Endometrium (tissue), 2 donors: ENCODE results near the gene NEAT1.

Experiments used
- FAIRE-seq: peaks from 2 replicates; lab custom pipeline; 2012; peaks lifted over from hg19 to GRCh38; lab: Jason Lieb, UNC
- donor health status: control.
- donor health status: control.

NEAT1 gene

GRCh38 chr11:65421794-65422632 lies 585 bp upstream of the NEAT1 start:
- no peak for FAIRE-seq

GRCh38 chr11:65423516-65424204 lies 1.1 kb downstream of the NEAT1 start:
- FAIRE-seq = no peak

- FAIRE-seq = no peak
Measured at GRCh38 chr11:65424205-65425104, 1.9 kb downstream of the NEAT1 start.

GRCh38 chr11:65425105-65425970 lies 2.7 kb downstream of the NEAT1 start:
- FAIRE-seq = no peak

- no peak for FAIRE-seq
Measured at GRCh38 chr11:65425971-65426838, 3.6 kb downstream of the NEAT1 start.

GRCh38 chr11:65426839-65427690 lies 4.5 kb downstream of the NEAT1 start:
- no peak for FAIRE-seq

GRCh38 chr11:65427691-65428577 lies 5.3 kb downstream of the NEAT1 start:
- FAIRE-seq = no peak

GRCh38 chr11:65428578-65429067 lies 6.0 kb downstream of the NEAT1 start:
- no peak for FAIRE-seq

- no peak for FAIRE-seq
Measured at GRCh38 chr11:65429068-65429681, 6.6 kb downstream of the NEAT1 start.

GRCh38 chr11:65429724-65430405 lies 7.3 kb downstream of the NEAT1 start:
- no peak for FAIRE-seq

GRCh38 chr11:65430406-65431217 lies 8.0 kb downstream of the NEAT1 start:
- no peak for FAIRE-seq

- no peak for FAIRE-seq
Measured at GRCh38 chr11:65431451-65432099, 9.0 kb downstream of the NEAT1 start.

GRCh38 chr11:65432100-65432650 lies 9.6 kb downstream of the NEAT1 start:
- no peak for FAIRE-seq

GRCh38 chr11:65432686-65433582 lies 10.3 kb downstream of the NEAT1 start:
- FAIRE-seq = no peak
